Upper lobe of right lung (tissue), 1 donor: Measurements from ENCODE around the gene RPS6KC1. TPM values are rescaled to one million over a fixed set of nuclear protein-coding genes. Genes with fewer than 3 reads are reported as not detected.
"Not testable (repeated sequence)": the region's sequence is repeated elsewhere in the genome, so short reads cannot be mapped to it uniquely, and the experiment has no call there.

Experiments used
- ATAC-seq: fragments of 200-7000 bp; cut with Tn5 transposase; one replicate; pipeline ENCODE4 v1.9.1; 2020; ENCODE audit warnings: mild to moderate bottlenecking, moderate library complexity
- DNase-seq: peaks from one replicate; pipeline ENCODE4 v3.0.0-alpha.2; 2020
- H3K27ac ChIP-seq: fragments of 200-600 bp; one replicate; pipeline ENCODE4 v1.8.0; 2022
- H3K27me3 ChIP-seq: fragments of 200-600 bp; one replicate; pipeline ENCODE4 v1.8.0; 2022; ENCODE audit warnings: mild to moderate bottlenecking
- H3K36me3 ChIP-seq: fragments of 200-600 bp; one replicate; pipeline ENCODE4 v1.8.0; 2022
- H3K4me1 ChIP-seq: fragments of 200-600 bp; one replicate; pipeline ENCODE4 v1.8.0; 2022
- H3K4me3 ChIP-seq: fragments of 200-600 bp; one replicate; pipeline ENCODE4 v1.8.0; 2022; ENCODE audit warnings: mild to moderate bottlenecking
- H3K9me3 ChIP-seq: fragments of 200-600 bp; one replicate; pipeline ENCODE4 v1.8.0; 2022
- intact Hi-C: fragments of 100-400 bp; cut with DNase I; formaldehyde crosslinking; loops from one replicate; pipeline ENCODE4 v1.11.0; 2022
- total RNA-seq: library from RNA; stranded (reverse); fragmentation: NEBNext Ultra II Directional; extraction: Animal tissue kit (Norgen Biotek cat#: 25700); gene quantifications from one replicate; pipeline ENCODE4 v1.2.1, GENCODE V29; 2021
- TF ChIP-seq, protein P1 (sequence below): fragments of 200-600 bp; IDR thresholded peaks from one replicate; pipeline ENCODE4 v1.8.0; 2022; ENCODE audit warnings: antibody characterized with exemption
- donor health status: DM: no; HTN: yes; CAD: no; lungs with severe emphysema.

RPS6KC1 gene
- total RNA-seq, 1 donor from 2014 or later = 15.1 TPM

GRCh38 chr1:213017447-213018273 lies 33.4 kb upstream of the RPS6KC1 start:
- H3K27ac ChIP-seq = no peak overlapping the region
- TF ChIP-seq, protein P1, sequence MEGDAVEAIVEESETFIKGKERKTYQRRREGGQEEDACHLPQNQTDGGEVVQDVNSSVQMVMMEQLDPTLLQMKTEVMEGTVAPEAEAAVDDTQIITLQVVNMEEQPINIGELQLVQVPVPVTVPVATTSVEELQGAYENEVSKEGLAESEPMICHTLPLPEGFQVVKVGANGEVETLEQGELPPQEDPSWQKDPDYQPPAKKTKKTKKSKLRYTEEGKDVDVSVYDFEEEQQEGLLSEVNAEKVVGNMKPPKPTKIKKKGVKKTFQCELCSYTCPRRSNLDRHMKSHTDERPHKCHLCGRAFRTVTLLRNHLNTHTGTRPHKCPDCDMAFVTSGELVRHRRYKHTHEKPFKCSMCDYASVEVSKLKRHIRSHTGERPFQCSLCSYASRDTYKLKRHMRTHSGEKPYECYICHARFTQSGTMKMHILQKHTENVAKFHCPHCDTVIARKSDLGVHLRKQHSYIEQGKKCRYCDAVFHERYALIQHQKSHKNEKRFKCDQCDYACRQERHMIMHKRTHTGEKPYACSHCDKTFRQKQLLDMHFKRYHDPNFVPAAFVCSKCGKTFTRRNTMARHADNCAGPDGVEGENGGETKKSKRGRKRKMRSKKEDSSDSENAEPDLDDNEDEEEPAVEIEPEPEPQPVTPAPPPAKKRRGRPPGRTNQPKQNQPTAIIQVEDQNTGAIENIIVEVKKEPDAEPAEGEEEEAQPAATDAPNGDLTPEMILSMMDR = no peak
- intact Hi-C loops = no loop called here
- DNase-seq (no peak), ATAC-seq (no peak)
- peaks cover 11% of the 10 kb centered on the region for H3K4me1 ChIP-seq
- peaks cover 6% of the 10 kb centered on the region for H3K36me3 ChIP-seq
- H3K9me3 ChIP-seq = no peaks in the 10 kb centered on the region
- no peak overlapping the region for H3K4me3 ChIP-seq
- H3K27me3 ChIP-seq = no peaks in the 10 kb centered on the region

DNA sequence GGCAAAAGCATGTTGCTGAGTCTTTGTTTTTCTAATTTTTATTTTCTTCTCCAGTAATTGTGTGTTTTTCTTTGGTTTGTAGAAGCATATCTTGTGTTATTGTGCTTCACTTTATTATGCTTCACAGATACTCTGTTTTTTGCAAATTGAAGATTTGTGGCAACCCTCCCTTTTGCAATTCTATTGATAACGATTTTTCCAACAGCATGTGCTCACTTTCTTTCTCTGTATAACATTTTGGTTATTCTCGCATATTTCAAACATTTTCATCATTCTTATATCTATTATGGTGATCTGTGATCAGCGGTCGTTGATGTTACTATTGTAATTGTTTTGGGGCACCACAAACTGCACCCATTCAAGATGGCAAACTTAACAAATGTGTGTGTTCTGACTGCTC lies 31.6 kb upstream of the RPS6KC1 start:
- no peaks in the 10 kb centered on the region for H3K9me3 ChIP-seq
- ATAC-seq (no peak), DNase-seq (no peak)
- H3K27ac ChIP-seq = no peak overlapping the region
- no peaks in the 10 kb centered on the region for H3K36me3 ChIP-seq
- no peak overlapping the region for H3K4me3 ChIP-seq
- H3K4me1 ChIP-seq = peaks cover 3% of the 10 kb centered on the region
- TF ChIP-seq, protein P1 = no peak
- no peaks in the 10 kb centered on the region for H3K27me3 ChIP-seq
- intact Hi-C loops = no loop called here

DNA sequence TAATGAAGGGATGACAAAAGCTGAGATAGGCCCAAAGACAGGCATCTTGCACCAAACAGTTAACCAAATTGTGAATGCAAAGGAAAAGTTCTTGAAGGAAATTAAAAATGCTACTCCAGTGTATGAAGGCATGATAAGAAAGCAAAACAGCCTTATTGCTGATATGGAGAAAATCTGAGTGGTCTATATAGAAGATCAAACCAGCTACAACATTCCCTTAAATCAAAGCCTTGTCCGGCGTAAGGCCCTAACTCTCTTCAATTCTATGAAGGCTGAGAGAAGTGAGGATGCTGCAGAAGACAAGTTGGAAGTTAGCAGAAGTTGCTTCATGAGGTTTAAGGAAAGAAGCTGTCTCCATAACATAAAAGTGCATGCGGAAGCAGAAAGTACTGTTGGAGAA lies 31.0 kb upstream of the RPS6KC1 start:
- H3K36me3 ChIP-seq = no peaks in the 10 kb centered on the region
- H3K27me3 ChIP-seq = no peaks in the 10 kb centered on the region
- no peak overlapping the region for H3K27ac ChIP-seq
- ATAC-seq (no peak), DNase-seq (no peak)
- intact Hi-C loops = no loop called here
- TF ChIP-seq, protein P1 = no peak
- no peaks in the 10 kb centered on the region for H3K9me3 ChIP-seq
- H3K4me3 ChIP-seq = no peak overlapping the region
- no peaks in the 10 kb centered on the region for H3K4me1 ChIP-seq

DNA sequence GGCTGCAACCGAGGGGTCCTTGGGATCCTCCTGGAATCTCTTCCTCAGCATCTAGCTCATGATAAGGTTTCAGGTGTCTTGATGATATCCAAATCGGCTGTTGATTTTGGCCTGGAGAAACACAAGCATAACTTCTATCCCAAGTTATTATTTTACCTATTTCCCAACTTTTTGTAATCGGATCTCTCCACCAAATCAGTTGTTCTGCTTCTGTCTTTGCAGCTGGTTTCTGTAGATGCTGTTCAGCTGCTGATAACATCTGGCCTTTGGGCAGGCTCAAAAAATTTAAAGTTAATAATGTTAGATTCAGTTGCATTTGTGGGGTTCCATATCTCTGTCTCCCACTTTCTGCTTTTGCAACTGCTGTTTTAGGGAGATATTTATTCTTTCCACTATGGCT lies 24.0 kb upstream of the RPS6KC1 start:
- H3K4me1 ChIP-seq, ATAC-seq: not testable (repeated sequence)

GRCh38 chr1:213032651-213033050 lies 18.4 kb upstream of the RPS6KC1 start:
- Histone ChIP-seq H3K9me3 (no peaks in the 10 kb centered on the region), H3K36me3 (no peaks in the 10 kb centered on the region), H3K27me3 (peaks cover 14% of the 10 kb centered on the region), H3K27ac (no peak overlapping the region), H3K4me1 (no peaks in the 10 kb centered on the region), H3K4me3 (no peak overlapping the region)
- DNase-seq (no peak), ATAC-seq (no peak)
- TF ChIP-seq, protein P1 = no peak
- intact Hi-C loops = no loop called here

More for the DNA sequence above, 24.0 kb upstream of the RPS6KC1 start:
- H3K9me3 ChIP-seq, H3K27me3 ChIP-seq, intact Hi-C loops, H3K27ac ChIP-seq, H3K4me3 ChIP-seq, H3K36me3 ChIP-seq, DNase-seq: not testable (repeated sequence)

DNA sequence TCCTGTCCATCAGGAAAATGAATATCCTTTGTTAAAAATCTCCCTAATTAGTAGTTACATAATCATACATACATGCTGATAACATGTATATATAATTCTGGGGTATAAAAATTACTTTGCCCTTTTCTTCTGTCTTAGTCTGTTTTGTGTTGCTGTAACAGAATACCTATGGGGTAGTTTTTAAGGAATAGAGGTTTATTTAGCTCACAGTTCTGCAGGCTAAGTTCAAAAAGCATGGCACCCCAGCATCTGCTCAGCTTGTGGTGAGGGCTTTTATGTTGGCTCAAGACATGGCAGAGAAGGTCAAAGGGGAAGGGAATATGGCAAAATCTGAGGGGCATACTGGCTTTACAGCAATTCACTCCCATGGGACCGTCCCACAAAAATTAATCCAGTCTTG lies 16.3 kb upstream of the RPS6KC1 start:
- Histone ChIP-seq H3K4me1 (no peaks in the 10 kb centered on the region), H3K27ac (no peak overlapping the region), H3K9me3 (no peaks in the 10 kb centered on the region), H3K4me3 (no peak overlapping the region), H3K27me3 (peaks cover 20% of the 10 kb centered on the region), H3K36me3 (no peaks in the 10 kb centered on the region)
- TF ChIP-seq, protein P1 = no peak
- ATAC-seq (no peak), DNase-seq (no peak)
- intact Hi-C loops = no loop called here
